ENCODE results near the gene PHACTR3.

DNA sequence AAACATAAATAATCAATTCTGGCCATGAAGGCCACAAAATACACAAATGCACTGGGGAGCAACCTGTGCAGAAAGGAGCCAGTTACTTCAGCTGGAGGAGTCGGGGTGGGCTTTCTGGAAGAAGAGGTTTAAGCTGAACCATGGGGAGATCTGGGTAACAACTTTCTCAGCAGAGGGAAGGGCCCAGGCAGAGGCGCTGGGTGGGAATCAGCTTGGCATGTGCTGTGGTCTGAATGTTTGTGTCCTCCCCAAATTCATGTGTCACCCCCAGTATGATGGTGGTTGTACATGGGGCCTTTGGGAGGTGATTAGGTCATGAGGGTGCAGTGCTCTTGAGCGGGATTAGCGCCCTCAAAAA, 221.2 kb downstream of the PHACTR3 start:
- TF ChIP-seq, protein P1, sequence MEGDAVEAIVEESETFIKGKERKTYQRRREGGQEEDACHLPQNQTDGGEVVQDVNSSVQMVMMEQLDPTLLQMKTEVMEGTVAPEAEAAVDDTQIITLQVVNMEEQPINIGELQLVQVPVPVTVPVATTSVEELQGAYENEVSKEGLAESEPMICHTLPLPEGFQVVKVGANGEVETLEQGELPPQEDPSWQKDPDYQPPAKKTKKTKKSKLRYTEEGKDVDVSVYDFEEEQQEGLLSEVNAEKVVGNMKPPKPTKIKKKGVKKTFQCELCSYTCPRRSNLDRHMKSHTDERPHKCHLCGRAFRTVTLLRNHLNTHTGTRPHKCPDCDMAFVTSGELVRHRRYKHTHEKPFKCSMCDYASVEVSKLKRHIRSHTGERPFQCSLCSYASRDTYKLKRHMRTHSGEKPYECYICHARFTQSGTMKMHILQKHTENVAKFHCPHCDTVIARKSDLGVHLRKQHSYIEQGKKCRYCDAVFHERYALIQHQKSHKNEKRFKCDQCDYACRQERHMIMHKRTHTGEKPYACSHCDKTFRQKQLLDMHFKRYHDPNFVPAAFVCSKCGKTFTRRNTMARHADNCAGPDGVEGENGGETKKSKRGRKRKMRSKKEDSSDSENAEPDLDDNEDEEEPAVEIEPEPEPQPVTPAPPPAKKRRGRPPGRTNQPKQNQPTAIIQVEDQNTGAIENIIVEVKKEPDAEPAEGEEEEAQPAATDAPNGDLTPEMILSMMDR (IDR thresholded peaks at IDR 0.05) = no peak
- TF ChIP-seq POLR2A (IDR thresholded peaks at IDR 0.05) (no peak), EP300 (IDR thresholded peaks at IDR 0.05) (no peak)

Measured in tibial nerve (tissue), 4 donors.